ENCODE data around the gene UBE2I.

The UBE2I gene

DNA sequence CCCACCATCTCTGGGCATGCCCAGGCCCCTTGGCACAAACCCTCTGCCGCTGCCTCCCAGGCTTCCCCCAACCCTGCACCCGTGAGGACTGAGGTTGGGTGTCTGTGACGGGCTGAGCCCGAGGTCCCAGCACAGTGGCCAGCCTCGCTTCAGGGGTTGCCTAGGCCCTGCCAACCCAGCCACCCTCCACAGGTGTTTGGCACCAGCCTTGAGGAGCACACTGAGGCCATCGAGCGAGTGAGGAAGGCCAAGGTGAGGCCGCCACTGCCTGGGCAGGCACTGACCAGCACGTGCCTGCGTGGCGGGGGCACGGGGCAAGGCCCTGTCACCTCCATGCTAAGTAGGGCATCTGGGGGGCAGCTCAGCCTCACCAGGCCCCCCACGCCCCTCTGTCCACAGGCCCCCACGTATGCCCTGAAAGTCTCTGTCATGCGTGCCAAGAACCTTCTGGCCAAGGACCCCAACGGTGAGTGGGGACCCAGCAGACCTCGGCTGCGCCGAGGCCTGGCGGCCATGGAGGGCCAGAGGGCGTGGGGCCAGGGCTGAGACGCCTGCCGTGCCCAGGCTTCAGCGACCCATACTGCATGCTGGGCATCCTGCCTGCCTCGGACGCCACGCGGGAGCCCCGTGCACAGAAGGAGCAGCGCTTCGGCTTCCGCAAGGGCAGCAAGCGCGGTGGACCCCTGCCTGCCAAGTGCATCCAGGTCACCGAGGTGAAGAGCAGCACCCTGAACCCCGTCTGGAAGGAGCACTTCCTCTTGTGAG, 31.5 kb downstream of the UBE2I start:
- ATAC-seq (ENCODE audit: low read depth) (no peak), DNase-seq (ENCODE audit: low spot score) (no peak)
- no peaks in the 10 kb centered on the region for H3K9me3 ChIP-seq (ENCODE audit: severe bottlenecking)
- H3K4me1 ChIP-seq (ENCODE audit: insufficient read depth, poor library complexity, severe bottlenecking): no peaks in the 10 kb centered on the region
- peaks cover under 1% of the 10 kb centered on the region for H3K27me3 ChIP-seq (ENCODE audit: insufficient read depth, poor library complexity, severe bottlenecking)
- TF ChIP-seq, protein P1, sequence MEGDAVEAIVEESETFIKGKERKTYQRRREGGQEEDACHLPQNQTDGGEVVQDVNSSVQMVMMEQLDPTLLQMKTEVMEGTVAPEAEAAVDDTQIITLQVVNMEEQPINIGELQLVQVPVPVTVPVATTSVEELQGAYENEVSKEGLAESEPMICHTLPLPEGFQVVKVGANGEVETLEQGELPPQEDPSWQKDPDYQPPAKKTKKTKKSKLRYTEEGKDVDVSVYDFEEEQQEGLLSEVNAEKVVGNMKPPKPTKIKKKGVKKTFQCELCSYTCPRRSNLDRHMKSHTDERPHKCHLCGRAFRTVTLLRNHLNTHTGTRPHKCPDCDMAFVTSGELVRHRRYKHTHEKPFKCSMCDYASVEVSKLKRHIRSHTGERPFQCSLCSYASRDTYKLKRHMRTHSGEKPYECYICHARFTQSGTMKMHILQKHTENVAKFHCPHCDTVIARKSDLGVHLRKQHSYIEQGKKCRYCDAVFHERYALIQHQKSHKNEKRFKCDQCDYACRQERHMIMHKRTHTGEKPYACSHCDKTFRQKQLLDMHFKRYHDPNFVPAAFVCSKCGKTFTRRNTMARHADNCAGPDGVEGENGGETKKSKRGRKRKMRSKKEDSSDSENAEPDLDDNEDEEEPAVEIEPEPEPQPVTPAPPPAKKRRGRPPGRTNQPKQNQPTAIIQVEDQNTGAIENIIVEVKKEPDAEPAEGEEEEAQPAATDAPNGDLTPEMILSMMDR (IDR thresholded peaks at IDR 0.05; ENCODE audit: poor library complexity, severe bottlenecking): no peak
- H3K27ac ChIP-seq (ENCODE audit: poor library complexity, severe bottlenecking): no peak overlapping the region
- H3K4me3 ChIP-seq (ENCODE audit: severe bottlenecking): no peak overlapping the region
- no peaks in the 10 kb centered on the region for H3K36me3 ChIP-seq (ENCODE audit: low read depth)

DNA sequence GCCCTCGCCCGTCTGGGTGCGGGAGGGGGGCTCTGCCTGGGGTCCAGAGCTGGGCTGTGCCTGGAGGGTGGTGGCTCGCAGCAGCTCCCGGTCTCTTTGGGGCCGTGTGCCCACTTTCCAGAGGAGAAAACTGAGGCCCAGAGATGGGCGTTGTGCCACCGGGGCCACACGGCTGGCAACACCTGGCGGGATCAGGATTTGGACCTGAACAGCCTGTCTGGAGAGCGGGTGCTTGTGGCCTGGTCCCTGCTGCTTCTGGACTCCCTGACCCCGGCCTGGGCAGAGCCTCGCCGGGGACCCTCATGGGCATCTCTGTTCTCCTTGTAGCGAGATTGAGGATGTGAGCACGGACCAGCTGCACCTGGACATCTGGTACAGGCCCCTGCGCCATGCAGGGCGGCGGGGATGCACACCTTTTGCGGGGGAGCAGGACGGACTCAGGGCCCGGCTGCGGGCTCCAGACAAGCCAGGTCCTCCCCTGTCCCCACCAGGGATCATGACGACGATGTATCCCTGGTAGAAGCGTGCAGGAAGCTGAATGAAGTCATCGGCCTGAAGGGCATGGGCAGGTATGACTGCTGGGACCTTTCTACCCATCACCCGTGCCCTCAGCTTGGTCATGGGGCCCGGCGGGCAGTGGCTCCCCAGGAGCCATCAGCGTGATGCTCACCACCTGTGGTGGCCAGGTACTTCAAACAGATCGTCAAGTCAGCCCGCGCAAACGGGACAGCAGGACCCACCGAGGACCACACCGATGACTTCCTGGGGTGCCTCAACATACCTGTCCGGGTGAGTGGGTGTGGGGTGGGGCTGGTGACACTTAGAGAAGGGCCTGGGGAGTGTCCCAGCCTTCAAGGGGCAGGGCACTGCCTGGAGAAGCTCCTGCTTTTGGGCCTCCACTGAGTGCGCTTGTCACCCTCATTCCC, 32.3 kb downstream of the UBE2I start:
- Histone ChIP-seq H3K4me1 (ENCODE audit: insufficient read depth, poor library complexity, severe bottlenecking) (no peaks in the 10 kb centered on the region), H3K27ac (ENCODE audit: poor library complexity, severe bottlenecking) (no peak overlapping the region), H3K9me3 (ENCODE audit: severe bottlenecking) (no peaks in the 10 kb centered on the region), H3K27me3 (ENCODE audit: insufficient read depth, poor library complexity, severe bottlenecking) (no peaks in the 10 kb centered on the region), H3K4me3 (ENCODE audit: severe bottlenecking) (no peak overlapping the region), H3K36me3 (ENCODE audit: low read depth) (no peaks in the 10 kb centered on the region)
- TF ChIP-seq, protein P1 (IDR thresholded peaks at IDR 0.05; ENCODE audit: poor library complexity, severe bottlenecking): no peak
- DNase-seq (ENCODE audit: low spot score) (no peak), ATAC-seq (ENCODE audit: low read depth) (no peak)

DNA sequence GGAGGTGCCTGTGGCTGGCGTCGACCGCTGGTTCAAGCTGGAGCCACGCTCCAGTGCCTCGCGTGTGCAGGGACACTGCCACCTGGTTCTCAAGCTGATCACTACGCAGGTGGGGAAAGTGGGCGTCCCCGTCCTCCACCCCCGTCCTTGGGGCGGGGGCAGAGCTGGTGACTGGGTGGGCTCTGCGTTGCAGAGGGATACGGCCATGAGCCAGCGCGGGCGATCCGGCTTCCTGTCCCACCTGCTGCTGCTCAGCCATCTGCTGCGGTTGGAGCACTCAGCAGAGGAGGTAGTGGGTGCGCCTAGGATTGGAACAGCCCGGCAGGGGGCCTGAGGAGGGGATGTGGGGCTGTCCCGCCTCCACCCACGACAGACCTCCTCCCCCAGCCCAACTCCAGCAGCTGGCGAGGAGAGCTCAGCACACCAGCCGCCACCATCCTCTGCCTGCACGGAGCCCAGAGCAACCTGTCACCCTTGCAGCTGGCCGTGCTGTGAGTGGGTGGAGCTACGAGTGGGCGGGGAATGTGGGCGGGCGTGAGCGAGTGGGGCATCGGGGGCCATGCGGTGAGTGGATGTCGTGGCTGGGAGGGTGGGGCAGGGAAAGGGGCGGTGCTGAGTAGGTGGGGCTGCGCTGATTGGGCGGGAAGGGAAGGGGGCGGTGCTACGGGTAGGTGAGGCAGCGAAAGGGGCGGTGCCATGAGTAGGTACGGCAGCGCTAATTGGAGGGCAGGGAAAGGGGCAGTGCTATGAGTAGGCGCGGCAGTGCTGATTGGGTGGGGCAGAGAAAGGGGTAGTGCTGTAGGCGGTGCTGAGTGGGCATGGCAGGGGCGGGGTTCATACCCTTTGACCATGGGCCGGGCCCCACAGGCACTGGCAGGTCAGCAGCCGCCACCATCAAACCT, 33.3 kb downstream of the UBE2I start:
- DNase-seq (ENCODE audit: low spot score) (peak; percentile 98), ATAC-seq (ENCODE audit: low read depth) (peak; percentile 94)
- TF ChIP-seq, protein P1 (IDR thresholded peaks at IDR 0.05; ENCODE audit: poor library complexity, severe bottlenecking): no peak
- Histone ChIP-seq H3K4me1 (ENCODE audit: insufficient read depth, poor library complexity, severe bottlenecking) (no peaks in the 10 kb centered on the region), H3K27me3 (ENCODE audit: insufficient read depth, poor library complexity, severe bottlenecking) (no peaks in the 10 kb centered on the region), H3K27ac (ENCODE audit: poor library complexity, severe bottlenecking) (no peak overlapping the region), H3K9me3 (ENCODE audit: severe bottlenecking) (no peaks in the 10 kb centered on the region), H3K36me3 (ENCODE audit: low read depth) (no peaks in the 10 kb centered on the region), H3K4me3 (ENCODE audit: severe bottlenecking) (no peak overlapping the region)

DNA sequence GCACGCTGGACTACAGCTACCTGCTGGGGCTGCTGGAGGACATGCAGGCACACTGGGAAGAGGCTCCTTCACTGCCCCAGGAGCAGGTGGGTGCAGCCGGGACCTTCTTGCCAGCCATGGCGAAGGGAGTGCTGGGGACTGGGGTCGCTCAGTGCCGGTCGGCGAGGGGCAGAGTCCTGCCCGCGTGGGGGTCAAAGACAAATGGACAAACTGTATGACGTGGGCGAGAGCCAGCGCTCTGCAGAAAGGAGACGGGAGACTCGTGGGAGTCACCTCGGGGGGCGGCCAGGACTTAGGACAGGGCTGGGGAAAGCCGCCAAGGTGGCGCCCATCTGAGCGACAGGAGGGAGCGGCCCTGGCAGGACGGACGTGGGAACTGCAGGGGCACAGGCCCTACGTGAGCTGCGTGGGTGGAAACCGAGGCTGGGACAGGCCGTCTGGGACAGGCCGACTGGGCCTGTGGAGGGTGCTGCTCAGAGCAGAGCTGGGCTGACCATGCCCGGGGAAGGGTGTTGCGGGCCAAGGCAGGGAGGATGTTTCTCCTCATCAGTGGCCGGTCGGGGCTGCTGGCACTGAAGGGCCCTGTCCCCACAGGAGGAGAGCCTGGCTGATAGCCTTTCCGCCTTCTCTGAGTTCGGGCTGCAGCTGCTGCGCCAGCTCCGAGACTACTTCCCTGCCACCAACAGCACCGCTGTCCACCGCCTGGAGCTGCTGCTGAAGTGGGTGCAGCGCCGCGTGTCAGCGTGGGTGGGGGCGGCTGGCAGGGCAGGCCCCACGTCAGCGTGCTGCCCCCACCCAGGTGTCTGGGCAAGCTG, 34.2 kb downstream of the UBE2I start:
- DNase-seq (ENCODE audit: low spot score): no peak
- H3K4me1 ChIP-seq (ENCODE audit: insufficient read depth, poor library complexity, severe bottlenecking): no peaks in the 10 kb centered on the region
- ATAC-seq (ENCODE audit: low read depth): no peak
- H3K36me3 ChIP-seq (ENCODE audit: low read depth): no peaks in the 10 kb centered on the region
- TF ChIP-seq, protein P1 (IDR thresholded peaks at IDR 0.05; ENCODE audit: poor library complexity, severe bottlenecking): no peak
- H3K9me3 ChIP-seq (ENCODE audit: severe bottlenecking): no peaks in the 10 kb centered on the region
- no peak overlapping the region for H3K4me3 ChIP-seq (ENCODE audit: severe bottlenecking)
- H3K27ac ChIP-seq (ENCODE audit: poor library complexity, severe bottlenecking): no peak overlapping the region
- no peaks in the 10 kb centered on the region for H3K27me3 ChIP-seq (ENCODE audit: insufficient read depth, poor library complexity, severe bottlenecking)
